Embryonic facial prominence (tissue), 1 donor: Measurements from ENCODE around the gene TCF4.

Experiments
- DNase-seq: peaks from one replicate; pipeline ENCODE4 v3.0.0-alpha.2; 2016; ENCODE audit errors: extremely low spot score

Gene TCF4

DNA sequence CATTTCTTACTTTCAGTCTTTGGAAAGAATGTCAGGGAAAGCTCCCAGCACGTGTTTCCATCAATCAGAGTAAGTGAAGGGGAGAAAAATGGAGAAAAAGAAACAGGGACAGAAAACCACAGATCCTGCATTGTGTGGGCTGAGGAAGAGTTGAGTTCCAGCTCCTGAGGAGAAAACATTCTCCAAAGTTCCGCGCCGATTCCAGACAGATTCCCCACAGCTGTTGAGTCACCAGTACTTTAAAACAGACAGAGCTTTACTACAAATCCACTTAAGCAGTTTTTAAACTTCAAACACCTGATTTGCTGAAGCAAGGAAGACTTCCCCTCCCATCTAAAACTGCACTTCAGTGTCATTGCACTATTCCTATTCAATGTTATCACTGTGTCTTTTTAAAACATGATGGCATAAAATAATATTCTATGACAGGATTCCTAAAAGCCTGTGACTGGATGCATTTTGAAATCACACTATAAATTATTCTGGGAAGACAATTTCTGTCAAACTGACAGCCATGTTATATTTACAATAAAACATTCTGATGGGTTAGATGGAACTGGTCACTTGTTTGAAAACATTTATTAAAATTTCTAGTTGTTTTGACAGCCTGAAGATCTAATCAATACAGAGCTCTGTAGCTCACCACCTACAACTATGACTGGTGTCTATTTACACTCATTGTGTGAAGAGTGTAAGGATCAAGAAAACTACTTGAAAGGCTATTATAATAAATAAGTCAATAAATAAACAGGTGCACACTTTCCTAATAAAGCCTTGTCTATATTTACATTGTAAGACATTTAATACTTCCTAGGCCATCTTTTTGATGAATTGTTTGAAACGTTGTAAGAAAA is 40.9 kb downstream of the TCF4 start:
- DNase-seq = no peak

DNA sequence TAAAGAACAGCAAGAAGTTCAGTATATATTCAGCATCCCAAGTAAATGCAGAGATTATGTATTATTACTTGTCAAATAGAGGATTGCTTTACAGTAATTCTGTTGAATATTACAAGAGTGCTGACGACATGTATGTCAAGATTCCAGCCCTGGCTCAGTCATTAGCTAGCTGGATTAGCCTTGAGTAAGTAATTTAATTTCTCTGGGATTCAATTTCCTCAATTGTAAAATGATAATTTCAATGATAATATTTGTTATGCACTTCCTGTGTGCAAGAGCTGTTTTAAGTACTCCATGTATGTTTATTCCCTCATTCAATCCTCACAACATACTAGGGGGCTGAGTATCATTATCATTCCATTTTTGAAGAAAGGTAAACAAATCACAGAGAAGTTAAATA is 44.0 kb downstream of the TCF4 start:
- DNase-seq = no peak

DNA sequence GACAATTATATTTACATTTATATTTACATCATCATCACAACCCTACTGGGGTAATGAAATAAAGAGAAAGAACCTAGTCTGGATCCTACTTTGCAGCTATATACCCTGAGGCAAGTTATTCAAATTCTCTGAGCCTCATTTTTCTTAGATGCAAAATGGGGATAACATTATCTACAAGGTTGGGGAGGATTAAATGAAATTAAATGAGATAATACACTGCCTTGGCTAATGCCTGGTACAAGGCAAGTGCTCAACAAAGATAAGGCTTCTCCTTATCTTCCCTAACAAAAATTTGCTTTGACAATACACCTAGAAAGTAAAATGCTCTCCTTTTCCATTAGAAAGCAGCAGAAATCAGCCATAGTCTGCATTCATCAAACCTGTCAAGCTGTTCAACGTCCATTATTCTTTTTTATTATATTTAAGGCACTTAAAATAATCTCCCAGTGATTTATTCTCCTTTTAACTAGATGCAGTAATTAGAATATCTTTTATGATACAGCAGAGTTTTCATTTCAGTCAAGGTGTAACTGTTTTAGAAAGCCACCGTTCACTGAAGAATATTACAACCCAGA is 44.8 kb downstream of the TCF4 start:
- no peak for DNase-seq

DNA sequence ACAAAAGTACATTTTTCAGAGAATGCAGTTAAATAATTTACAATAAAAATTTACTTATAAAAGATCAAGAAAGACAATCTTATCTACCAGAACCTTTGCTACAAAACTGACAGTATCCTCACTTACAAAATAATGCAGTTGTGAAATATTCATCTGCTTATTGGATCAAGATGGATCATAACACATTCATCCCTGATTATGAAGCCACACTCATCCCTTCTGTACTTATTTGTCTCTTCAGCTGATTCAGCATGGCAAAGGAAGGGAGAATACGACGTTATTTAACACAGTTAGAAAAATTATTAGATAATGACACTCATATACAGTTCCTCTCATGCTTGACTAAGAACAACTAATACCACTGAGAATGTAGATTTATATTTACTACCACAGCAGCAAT is 46.4 kb downstream of the TCF4 start:
- no peak for DNase-seq

DNA sequence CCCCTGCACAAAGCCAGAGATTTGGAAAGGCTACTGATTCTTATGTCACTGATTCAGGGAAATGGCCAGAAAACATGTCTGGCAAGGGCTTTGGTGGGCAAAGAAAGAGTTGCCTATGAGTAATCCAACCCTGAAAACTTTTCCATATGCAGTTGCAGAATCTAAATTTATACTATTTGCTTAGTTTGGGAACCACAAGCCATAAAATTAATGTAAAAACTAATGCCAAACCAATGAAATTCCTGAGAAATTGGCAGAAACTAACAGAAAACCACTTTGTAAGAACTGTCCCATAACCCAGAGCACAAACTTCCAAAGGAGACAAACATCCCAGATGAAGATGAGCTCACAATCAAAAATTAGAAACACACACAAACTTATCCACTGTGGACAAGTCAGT is 48.8 kb downstream of the TCF4 start:
- DNase-seq = no peak

DNA sequence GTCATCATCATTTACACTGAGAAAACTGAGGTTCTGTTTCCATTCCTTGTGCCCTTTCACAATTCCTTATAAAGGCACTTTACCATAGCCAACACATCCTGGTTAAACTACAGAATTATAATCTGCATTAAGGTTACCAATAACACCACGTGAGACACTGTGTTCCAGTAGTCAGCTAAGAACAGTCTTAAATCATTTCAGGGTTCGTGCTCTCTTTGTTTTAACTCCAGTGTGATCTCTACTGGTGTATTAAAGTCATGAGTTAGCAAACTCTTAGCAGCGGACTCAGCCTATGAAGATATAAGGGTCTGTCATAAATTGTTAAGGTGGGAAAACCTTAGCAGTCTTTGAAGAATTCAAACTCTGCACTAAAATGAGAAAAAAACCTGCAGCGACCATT is 53.0 kb downstream of the TCF4 start:
- no peak for DNase-seq

DNA sequence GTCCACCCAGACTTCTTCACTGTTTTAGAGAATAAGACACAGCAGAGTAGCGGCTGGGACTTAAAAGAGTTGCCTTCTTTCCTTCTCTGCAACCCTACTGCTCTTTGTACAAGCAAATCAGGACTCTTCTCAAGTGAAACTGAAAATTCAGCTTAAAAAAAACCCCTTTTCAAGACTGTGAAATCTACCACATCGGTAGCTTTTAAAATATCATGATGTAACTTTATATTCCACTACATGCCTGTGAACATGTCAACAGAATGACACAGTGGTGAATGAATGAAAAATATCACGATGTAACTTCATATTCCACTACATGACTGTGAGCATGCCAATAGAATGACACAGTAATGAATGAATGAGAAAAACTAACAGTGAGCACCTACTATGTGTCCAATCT is 53.4 kb downstream of the TCF4 start:
- no peak for DNase-seq

DNA sequence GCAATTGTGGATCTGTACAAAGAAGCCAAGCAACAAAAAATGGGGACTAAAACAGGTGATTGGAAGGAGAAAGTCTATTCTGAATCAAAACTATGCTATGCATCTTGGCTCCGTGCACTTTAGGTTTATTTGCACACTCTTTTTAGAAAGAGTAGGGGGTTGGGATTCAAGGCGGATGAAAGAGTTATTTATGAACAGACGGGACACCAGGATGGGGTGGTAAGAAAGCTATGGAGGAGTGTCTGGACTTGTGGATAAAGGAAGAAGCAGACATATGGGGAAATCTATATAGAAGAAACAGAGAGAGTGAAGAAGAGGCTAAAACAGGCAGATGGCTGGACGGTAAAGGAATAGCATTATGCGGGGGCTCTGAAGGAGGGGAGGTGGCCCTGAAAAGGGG is 57.8 kb downstream of the TCF4 start:
- DNase-seq = no peak

DNA sequence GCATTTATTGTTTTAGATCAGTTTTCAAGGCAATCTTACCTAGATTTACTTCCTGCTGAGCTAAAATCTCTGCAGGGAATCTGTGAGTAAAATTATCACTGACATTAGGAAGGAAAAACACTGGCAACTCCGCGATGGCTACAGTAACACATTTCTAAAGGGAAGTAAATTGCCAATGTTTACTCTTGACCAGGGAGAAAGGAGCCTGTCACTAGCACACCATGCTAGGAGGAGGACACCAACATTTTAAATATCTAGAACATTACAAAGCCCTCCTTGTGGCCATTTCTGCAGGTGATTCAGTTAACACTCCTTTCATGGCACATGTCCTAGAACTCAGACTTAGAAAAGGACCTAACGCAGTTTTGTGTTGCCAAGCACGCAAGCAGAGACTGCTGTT is 58.4 kb downstream of the TCF4 start:
- no peak for DNase-seq

DNA sequence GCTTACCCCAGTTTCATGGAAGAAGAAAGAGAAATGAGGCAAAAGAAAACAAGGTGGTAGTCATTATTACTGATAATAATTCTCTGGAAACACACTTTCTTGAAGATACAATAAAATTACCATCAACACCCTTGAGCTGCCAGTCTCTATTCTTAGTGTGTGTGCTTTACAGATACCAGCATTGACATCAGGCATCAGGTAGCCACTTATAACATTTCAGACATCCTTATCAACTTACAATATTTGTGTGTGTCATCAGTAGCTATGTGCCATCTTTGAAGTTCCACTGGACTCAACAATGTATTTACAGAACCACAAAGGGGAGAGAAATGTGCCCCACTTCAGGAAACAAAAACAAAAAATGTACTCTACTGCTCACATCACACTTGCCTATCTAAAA is 62.1 kb downstream of the TCF4 start:
- no peak for DNase-seq

DNA sequence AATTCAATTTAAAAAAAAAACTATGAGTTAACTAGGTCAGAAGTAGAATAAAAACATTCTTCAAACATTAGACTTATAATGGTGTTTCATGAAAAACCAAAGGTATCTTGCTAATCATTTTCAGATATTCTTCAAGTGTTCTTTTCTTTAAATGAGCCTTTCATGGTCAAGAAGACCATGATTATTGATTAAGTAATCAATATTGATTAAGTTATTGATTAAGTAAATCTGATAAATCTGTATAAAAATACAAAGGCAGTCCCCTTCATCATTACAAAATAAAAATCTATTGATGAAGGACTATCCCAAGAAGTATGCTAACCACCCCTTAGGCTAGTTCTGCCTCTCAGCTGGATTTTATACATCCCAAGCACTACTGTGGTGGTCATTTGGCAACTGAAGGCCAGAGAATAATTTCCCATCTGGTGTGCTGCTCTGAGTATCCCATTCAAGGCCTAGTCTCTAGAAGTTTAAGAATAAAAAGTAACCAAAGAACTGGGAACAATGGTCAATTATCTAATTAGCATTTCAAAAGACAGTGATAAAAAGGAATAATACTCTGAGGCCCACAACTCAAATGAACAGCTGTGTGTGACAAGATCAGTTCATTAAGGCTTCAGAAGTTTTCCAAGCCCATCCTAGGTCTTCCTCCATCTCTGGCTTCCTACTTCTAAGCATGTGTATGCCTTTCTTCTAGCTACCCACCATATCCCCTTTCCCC is 63.5 kb downstream of the TCF4 start:
- DNase-seq = no peak

DNA sequence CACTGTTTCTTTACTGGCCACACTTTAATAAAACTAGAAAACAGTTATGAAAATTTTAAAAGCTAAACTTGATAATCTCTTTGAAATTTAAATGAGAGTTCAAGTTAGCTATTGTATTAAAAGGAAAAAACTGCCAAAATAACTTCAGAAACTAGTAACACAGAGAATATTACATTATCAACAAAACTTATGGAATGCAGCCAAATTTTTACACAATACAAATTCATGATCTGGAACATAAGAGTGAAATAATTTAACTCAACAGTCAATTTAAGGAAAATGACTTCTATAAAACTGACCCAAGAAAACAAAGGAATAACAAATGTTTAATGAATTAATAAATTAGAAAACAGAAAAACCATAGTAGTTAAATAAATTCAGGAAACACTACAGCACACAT is 65.0 kb downstream of the TCF4 start:
- DNase-seq = no peak

DNA sequence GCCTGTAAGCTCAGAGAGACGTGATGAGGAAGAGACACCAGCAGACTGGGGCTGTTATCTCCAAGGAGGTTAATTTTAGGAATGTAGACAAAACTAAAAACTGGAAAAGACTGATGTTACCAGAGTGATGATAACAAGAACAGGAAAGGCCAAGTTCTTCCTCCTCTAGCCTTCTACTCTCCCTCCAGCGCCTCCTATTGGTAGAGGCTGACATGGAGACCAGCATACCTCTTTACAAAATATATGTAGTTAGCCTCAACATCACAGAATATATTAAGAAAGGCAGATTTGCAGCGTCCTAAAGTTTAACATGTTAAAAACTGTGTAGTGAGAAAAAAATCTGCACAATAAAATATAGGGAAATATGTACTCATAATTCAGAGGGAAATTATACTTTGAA is 66.0 kb downstream of the TCF4 start:
- no peak for DNase-seq

DNA sequence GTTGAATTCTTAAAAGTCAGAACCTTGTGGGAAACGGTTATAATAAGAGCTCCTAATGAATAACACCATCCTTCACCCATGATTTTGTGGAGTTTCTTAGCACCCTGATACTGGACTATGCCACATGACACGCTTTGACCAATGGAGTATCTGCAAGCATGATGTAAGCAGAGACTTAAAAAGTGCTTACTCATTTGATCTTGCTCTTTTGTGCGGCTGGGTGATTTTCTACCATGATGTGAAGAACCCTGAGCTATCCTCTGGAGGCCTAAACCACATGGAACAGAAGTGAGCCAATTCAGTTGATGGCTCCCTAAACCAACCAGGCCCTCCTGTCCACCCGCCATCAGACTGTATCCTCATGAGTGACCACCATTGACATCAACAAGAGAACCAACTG is 70.9 kb downstream of the TCF4 start:
- no peak for DNase-seq

DNA sequence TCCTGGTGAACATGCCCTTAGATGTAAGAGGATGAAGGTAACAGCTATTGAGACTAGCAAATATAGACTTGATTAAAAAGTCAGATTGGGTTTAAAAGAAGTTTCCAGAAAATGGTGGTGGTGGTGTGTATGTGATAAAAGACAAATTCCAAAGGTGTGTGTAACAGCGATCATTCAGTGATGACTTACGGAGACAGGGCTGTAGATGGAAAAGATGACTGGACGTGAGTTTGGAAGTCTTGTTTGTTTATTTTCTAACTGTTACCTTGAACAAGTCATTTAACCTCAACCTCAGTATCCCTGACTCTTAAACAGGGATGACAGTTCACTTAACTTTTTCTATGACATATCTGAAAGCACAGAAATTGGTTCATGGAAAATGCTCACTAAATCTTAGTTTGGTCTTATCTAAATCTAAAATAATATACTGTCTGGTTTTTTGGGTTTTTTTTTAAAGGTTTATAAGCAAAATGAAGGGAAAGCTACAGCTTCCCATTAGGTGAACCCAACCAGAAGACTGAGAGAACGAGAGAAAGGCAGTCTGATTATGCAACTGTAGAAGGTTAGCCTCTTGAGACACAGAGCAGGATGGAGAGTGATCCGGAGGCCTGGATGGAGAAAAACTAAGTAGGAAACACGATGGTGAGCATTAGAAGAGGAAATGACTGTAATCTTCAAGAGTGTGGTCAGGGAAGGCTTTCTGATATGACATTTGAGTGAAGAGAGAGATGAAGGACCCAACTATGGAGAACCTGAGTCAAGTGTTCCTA is 71.9 kb downstream of the TCF4 start:
- no peak for DNase-seq

DNA sequence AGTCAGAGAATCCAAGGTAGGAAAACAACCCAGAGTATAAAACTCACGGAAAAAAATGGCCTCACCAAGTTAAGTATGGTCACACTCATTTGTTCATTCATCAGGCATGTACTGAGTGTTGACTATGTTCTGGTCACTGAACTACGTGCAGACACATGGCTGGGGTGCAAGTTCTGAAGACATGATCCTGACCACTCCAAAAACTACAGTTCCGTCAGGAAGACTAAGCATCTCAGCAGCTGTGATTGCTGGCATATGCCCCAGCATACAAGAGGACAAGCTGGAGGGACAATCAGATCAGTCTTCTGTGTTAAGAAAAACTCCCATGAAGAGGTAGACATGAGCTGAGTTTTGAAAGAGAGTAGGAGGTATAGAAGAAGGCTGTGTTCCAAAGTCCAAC is 72.8 kb downstream of the TCF4 start:
- DNase-seq = no peak

DNA sequence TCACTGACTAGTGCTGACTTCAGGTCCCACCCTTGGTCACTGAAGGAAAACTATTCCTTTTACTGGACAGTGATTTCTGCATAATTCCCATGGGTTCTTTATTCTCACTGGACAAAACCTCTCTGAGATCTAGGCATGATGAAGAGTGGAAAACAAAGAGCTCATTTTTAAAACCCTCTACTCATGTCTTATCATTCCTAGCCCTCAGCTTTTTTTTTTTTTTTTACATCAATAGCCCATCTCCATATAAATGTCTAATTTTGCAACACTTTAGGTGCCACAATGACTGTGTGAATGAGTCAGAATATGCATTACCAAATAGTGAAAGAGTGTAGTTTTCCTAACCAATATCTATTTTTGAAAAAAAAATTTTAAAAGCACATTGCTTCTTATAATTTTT is 74.8 kb downstream of the TCF4 start:
- DNase-seq = no peak

DNA sequence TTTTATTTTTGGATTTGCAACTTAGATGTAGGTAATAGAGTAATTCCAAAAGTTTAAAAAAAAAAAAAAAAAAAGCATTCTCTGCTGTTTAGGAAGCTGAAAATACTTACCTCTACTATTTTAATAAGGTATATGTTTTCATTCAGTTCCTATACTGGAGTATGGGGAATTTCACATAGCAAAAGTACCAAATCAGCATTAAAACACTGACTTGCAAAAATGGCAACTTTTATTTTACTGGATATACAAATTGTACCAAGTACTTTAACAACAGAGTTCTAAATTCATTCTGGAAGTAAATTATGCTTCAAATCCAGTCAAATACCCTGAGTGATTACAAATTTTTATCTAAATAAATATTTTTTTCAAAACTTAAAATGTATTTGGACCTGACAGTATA is 76.7 kb downstream of the TCF4 start:
- DNase-seq = no peak

DNA sequence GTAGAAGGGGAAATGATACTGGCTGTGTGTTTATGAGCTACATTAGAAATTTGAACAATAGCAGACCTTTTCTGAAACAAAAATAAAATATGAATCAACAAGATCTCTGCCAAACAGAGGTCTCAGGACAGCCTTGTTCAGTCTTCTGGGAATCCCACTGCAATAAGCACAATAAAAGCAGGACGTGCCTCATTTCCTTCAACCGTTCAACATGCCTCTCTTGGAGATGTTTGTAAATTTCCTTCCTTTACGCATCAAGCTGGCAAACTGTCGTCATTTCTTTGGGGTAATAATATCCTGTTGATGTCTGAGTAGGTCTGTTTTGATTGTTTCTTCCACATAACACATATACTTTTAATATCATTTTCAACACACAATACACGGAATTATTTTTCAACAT is 77.2 kb downstream of the TCF4 start:
- DNase-seq = no peak

DNA sequence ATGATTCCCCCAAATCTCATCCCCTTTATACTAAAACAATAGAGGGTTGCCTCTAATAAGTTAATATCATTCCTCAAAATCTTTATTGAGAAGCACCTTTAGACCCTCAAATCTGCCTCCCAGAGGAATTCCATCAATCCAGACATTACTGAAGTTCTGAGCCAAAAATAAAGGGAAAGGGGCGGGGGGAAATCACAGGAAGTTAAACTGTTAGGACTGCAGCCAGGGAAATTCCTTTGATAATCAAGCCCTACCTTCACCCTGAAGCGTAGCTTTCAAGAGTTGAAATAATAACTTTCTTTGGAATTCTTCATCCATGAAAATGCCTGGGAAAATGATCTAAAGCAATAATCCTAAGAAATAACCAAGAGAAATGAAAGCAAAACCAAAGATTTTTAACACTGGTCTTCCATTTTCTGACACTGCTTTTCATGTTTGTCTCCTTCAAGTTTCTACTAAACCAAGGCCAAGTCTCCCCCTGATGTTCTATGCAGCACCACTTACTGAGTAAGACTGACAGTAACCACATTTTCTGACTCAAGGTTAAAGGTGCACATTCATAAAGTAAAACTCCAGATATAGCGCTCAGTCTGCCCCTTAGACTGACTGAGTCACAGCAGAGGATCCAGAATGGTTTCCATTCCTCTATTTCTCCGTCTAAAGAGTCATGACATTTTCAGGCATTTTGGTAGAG is 78.2 kb downstream of the TCF4 start:
- no peak for DNase-seq

DNA sequence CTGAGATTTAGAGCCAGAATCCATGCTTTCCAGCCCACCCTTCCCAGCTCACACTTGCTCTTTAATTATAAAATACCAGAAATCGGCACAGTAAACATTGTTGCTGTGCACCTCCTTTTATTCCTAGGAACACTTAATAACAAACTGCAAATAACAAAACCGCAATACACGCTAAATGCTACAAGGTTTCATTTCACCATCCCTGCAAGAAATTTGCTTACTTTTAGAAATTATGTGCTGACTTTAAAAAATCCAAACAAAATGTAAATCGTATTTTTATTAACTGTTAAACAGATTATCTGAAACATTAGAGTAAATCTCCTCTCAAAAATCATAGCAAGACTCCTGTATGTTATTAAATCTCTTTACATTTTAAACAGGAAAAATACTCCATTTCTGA is 79.3 kb downstream of the TCF4 start:
- no peak for DNase-seq

DNA sequence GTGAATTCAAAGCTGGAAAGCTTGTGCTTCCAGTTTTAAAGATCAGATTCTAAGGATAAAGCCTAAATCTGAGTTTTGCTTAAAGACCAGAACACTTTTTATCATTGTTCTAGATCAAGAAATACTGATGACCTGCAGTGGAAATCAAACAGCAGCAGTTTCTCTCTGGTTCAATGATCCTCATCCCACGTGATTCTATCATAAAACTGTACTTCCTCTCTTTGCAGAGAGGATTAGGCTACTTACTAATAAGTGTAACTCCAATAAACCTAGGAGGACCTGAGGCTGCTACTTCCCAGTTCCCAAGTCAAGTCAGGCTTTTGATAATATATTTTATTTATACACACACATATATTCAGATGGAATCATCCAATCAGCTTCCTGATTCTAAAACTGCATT is 81.9 kb downstream of the TCF4 start:
- DNase-seq = no peak
